CD8-positive, alpha-beta memory T cell (primary cell): Measurements from ENCODE around the gene SIMC1. TPM values are rescaled to one million over a fixed set of nuclear protein-coding genes. Genes with fewer than 3 reads are reported as not detected.
"Not testable (repeated sequence)": the region's sequence is repeated elsewhere in the genome, so short reads cannot be mapped to it uniquely, and the experiment has no call there.

ENCODE experiments used
- CTCF ChIA-PET: fragments of 350-600 bp; sonication (Branson Sonifier 250); formaldehyde crosslinking; loops from one replicate; lab custom pipeline; 2021; ENCODE audit warnings: antibody characterized with exemption; lab: Charles Lee
- POLR2A ChIA-PET: fragments of 350-600 bp; sonication (Branson Sonifier 250); formaldehyde crosslinking; loops from one replicate; lab custom pipeline; 2021; ENCODE audit warnings: antibody characterized with exemption; lab: Charles Lee
- DNase-seq, 5 donors: peaks; one replicate each; pipeline versions ENCODE4 v3.0.0 to v3.0.0-alpha.2; 2020 to 2022; ENCODE audit warnings: mixed read lengths in 1 of 5
- H3K27ac ChIP-seq: one replicate; pipeline ENCODE4 v1.7.0; 2013; ENCODE audit warnings: low read depth, mild to moderate bottlenecking, low read length, moderate library complexity
- H3K27me3 ChIP-seq: 2 replicates; pipeline ENCODE4 v1.7.0; 2013; ENCODE audit warnings: low read length, mild to moderate bottlenecking; ENCODE audit not compliant: insufficient read depth, poor library complexity, severe bottlenecking
- H3K36me3 ChIP-seq: 2 replicates; pipeline ENCODE4 v1.7.0; 2013; ENCODE audit warnings: mild to moderate bottlenecking, low read length, moderate library complexity; ENCODE audit not compliant: insufficient read depth
- H3K4me1 ChIP-seq: 2 replicates; pipeline ENCODE4 v1.7.0; 2013; ENCODE audit warnings: mild to moderate bottlenecking, low read length, moderate library complexity; ENCODE audit not compliant: insufficient read depth
- H3K4me3 ChIP-seq: 2 replicates; pipeline ENCODE4 v1.7.0; 2013; ENCODE audit warnings: mild to moderate bottlenecking, low read length
- H3K9me3 ChIP-seq: 2 replicates; pipeline ENCODE4 v1.7.0; 2013; ENCODE audit warnings: mild to moderate bottlenecking, low read length
- H3K27ac Mint-ChIP-seq, 8 donors: one replicate each; pipeline ENCODE4 v1.8.0; 2020 to 2021; ENCODE audit warnings: mixed read lengths in 8 of 8, mild to moderate bottlenecking in 6 of 8, inconsistent platforms in 3 of 8, moderate library complexity in 3 of 8
- H3K27me3 Mint-ChIP-seq, 2 donors: one replicate each; pipeline ENCODE4 v1.8.0; 2020 to 2021; ENCODE audit warnings: mixed read lengths in 2 of 2, mild to moderate bottlenecking in 1 of 2, moderate library complexity in 1 of 2
- H3K36me3 Mint-ChIP-seq, 3 donors: one replicate each; pipeline ENCODE4 v1.8.0; 2020 to 2021; ENCODE audit warnings: mixed read lengths in 3 of 3, inconsistent platforms in 1 of 3, mild to moderate bottlenecking in 1 of 3
- H3K4me1 Mint-ChIP-seq, 3 donors: one replicate each; pipeline ENCODE4 v1.8.0; 2020 to 2021; ENCODE audit warnings: mixed read lengths in 3 of 3, inconsistent platforms in 1 of 3, mild to moderate bottlenecking in 1 of 3
- H3K4me3 Mint-ChIP-seq, 7 donors: one replicate each; pipeline ENCODE4 v1.8.0; 2020 to 2021; ENCODE audit warnings: mixed read lengths in 7 of 7, mild to moderate bottlenecking in 6 of 7, moderate library complexity in 4 of 7, inconsistent platforms in 2 of 7
- H3K9me3 Mint-ChIP-seq, 5 donors: one replicate each; pipeline ENCODE4 v1.8.0; 2020 to 2022; ENCODE audit warnings: mixed read lengths in 5 of 5, mild to moderate bottlenecking in 3 of 5, moderate library complexity in 2 of 5, inconsistent platforms in 1 of 5
- polyA plus RNA-seq: library from polyadenylated mRNA; unstranded; fragments of 300-500 nt; fragmentation: Illumina TruSeq; gene quantifications from one replicate; pipeline ENCODE4 v1.2.3, GENCODE V29; 2021
- total RNA-seq, 2 experiments: library from RNA; stranded (reverse); gene quantifications; one replicate each; pipeline ENCODE4 v1.2.3, GENCODE V29; 2021

Gene SIMC1
- total RNA-seq (10 to 100 TPM; 20.5 to 21.1 TPM), polyA plus RNA-seq (12.0 TPM)

DNA sequence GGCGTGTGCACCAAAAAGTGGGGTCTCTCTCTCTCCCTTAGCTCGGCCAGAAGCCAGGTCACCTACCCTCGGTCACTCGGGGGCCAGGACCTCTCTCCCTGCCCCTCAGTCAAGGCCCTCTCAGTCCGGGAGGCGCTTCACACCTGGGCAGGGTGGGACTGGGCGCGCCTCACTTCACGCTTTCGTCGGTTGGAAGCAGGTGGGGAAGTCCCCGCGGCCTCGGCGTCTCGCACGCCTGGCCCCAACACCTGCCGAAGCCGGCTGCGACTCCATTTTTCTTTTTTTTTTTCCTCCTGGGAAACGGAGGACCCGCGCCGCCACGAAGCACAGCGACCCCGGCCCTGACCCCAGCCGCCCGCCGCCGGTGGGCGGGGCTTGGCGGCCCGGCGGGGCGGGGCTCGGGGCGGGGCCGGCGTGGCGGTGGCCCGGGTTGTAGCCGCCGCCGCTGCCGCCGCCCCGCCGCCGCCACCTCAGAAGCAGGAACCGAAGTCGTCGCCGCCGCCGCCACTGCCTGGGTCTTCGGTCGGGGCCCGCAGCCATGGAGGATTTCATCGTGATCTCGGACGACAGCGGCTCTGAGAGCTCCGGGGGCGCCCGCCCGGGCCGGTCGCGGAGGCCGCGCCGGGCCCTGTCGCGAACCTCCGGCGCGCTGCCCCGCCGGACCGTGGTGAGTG is at the start of gene SIMC1:
SIMC1 (plus strand) TSS at position 454 of the 674 bp plus-strand sequence; CDS start at position 539, 85 bp downstream.
- Mint-ChIP-seq H3K27ac (peak within 1 kb of the TSS; percentile 26 to 97 (median 90)), H3K4me3 (peak within 1 kb of the TSS; percentile 71 to 91 (median 82)), H3K4me1 (peaks cover 4 to 11% (median 7%) of the 10 kb centered on the region in 3 donors)
- H3K4me1 ChIP-seq, H3K4me3 ChIP-seq, CTCF ChIA-PET, POLR2A ChIA-PET, H3K27ac ChIP-seq, H3K36me3 ChIP-seq, H3K9me3 Mint-ChIP-seq, H3K36me3 Mint-ChIP-seq, H3K27me3 ChIP-seq, H3K9me3 ChIP-seq, H3K27me3 Mint-ChIP-seq: not testable (repeated sequence)
- DNase-seq, result peak; percentile 44 to 72 (median 66)

DNA sequence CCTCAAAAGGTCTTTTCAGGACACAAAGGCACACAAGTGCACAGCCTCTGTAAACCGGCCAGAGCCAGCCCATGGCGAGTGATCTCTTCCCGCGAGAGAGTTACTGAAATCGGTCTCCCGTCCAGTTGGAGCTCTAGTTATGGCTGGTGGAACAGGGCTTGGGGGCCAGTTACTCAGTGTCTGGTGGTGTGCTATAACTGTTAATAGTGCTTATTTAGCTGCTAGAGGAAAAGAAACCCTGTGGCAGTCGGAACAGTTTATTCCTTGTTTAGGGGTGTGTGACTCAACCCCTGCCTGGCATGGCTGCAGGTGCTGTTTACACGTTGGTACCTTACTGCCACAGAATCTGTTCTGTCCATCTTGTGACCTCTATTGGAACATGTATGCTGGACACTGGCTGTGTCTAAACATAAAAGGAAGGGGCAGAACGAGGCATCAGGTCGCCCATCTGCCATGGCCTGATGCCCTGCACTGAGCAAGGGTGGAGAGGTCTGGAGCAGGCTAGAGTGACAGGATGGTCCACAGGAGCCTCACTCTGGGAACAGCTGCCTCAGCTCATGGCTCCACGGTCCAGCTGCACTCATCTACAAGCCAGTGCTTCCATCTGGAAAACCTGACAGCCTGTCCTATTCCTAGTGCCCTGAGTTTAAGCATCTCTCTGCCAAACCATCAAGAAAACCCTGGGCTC is 49.6 kb upstream of the SIMC1 start:
- Histone ChIP-seq H3K4me3 (no peak overlapping the region), H3K4me1 (no peaks in the 10 kb centered on the region), H3K9me3 (no peaks in the 10 kb centered on the region), H3K36me3 (no peaks in the 10 kb centered on the region), H3K27ac (no peak overlapping the region), H3K27me3 (no peaks in the 10 kb centered on the region)
- POLR2A ChIA-PET, result no interaction called here
- H3K9me3 Mint-ChIP-seq, result no peaks in the 10 kb centered on the region
- no peaks in the 10 kb centered on the region for H3K36me3 Mint-ChIP-seq
- peaks cover 3 to 13% of the 10 kb centered on the region in 2 donors for H3K27me3 Mint-ChIP-seq
- H3K4me1 Mint-ChIP-seq, result no peaks in the 10 kb centered on the region
- H3K27ac Mint-ChIP-seq, result no peak overlapping the region
- no peak for DNase-seq
- no peak overlapping the region for H3K4me3 Mint-ChIP-seq
- CTCF ChIA-PET, result no interaction called here

DNA sequence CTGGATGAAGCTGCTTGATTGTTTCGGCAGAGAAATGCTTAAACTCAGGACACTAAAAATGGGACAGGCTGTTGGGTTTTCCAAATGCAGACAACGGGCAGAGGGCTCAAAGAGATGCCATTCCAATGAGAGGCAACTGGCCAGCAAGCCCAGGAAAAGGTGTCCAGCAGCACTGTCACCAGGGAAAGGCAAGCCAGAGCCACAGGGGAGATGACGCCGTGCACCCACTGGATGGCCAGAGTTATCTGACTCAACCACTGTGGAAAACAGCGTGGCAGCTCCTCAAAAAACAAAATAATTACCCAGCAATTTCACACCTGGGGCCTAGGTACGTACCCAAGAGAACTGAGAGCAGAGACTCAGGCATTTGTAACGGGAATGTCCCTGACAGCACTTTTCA is 48.4 kb upstream of the SIMC1 start:
- DNase-seq, result no peak
- Mint-ChIP-seq H3K4me1 (no peaks in the 10 kb centered on the region), H3K27ac (no peak overlapping the region), H3K4me3 (peak overlapping the region in 1 of 7 donors; percentile 36), H3K27me3 (peaks cover 3 to 13% of the 10 kb centered on the region in 2 donors), H3K9me3 (peaks cover 0 to 2% (median 0%) of the 10 kb centered on the region in 5 donors), H3K36me3 (no peaks in the 10 kb centered on the region)
- Histone ChIP-seq H3K4me3 (no peak overlapping the region), H3K9me3 (no peaks in the 10 kb centered on the region), H3K36me3 (no peaks in the 10 kb centered on the region), H3K27ac (no peak overlapping the region), H3K27me3 (no peaks in the 10 kb centered on the region), H3K4me1 (no peaks in the 10 kb centered on the region)
- ChIA-PET POLR2A (no interaction called here), CTCF (no interaction called here)

- Mint-ChIP-seq H3K36me3 (no peaks in the 10 kb centered on the region), H3K27me3 (peaks cover 3 to 13% of the 10 kb centered on the region in 2 donors), H3K9me3 (peaks cover 0 to 2% (median 0%) of the 10 kb centered on the region in 5 donors), H3K4me3 (no peak overlapping the region), H3K4me1 (peaks cover 0 to 5% (median 4%) of the 10 kb centered on the region in 3 donors), H3K27ac (no peak overlapping the region)
- CTCF ChIA-PET, result no interaction called here
- no peak for DNase-seq
- no peaks in the 10 kb centered on the region for H3K36me3 ChIP-seq
- POLR2A ChIA-PET, result no interaction called here
- H3K27me3 ChIP-seq, result no peaks in the 10 kb centered on the region
- no peak overlapping the region for H3K27ac ChIP-seq
- H3K9me3 ChIP-seq, result no peaks in the 10 kb centered on the region
- H3K4me3 ChIP-seq, result no peak overlapping the region
- no peaks in the 10 kb centered on the region for H3K4me1 ChIP-seq
These were observed 47.1 kb upstream of the SIMC1 start for GRCh38 chr5:176190886-176191755.

- ChIA-PET POLR2A (no interaction called here), CTCF (no interaction called here)
- H3K27me3 ChIP-seq, result no peaks in the 10 kb centered on the region
- H3K4me1 ChIP-seq, result no peaks in the 10 kb centered on the region
- Mint-ChIP-seq H3K27ac (no peak overlapping the region), H3K36me3 (no peaks in the 10 kb centered on the region), H3K4me1 (peaks cover 0 to 5% (median 4%) of the 10 kb centered on the region in 3 donors), H3K9me3 (peaks cover 0 to 2% (median 0%) of the 10 kb centered on the region in 5 donors), H3K27me3 (peaks cover 3 to 10% of the 10 kb centered on the region in 2 donors), H3K4me3 (no peak overlapping the region)
- no peak overlapping the region for H3K27ac ChIP-seq
- no peaks in the 10 kb centered on the region for H3K9me3 ChIP-seq
- H3K4me3 ChIP-seq, result no peak overlapping the region
- no peak for DNase-seq
- no peaks in the 10 kb centered on the region for H3K36me3 ChIP-seq
These were observed 46.0 kb upstream of the SIMC1 start for GRCh38 chr5:176192094-176192721.

DNA sequence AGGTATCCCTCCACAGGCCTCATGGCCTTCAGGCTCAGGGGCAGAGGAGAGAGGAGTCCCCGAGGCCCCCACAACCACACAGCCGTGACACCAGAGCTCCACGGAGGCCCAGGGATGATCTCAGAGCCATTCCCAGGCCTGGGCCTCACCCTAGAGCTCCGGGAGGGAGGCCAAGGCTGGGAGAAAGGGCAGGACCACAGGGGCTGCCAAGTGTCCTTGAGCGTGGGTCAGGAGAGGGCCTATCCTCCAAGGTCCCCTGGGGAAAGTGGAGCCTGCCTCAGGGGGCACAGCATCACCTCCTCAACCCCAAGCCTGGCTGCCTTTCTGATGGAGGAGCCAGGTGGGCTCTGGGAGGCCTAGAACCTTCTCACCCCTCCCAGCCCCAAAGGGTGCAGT is 45.5 kb upstream of the SIMC1 start:
- H3K27ac ChIP-seq, H3K9me3 ChIP-seq, POLR2A ChIA-PET, H3K36me3 ChIP-seq, H3K27me3 ChIP-seq, DNase-seq, H3K4me3 ChIP-seq, H3K9me3 Mint-ChIP-seq, H3K4me3 Mint-ChIP-seq, CTCF ChIA-PET, H3K4me1 ChIP-seq, H3K27ac Mint-ChIP-seq, H3K4me1 Mint-ChIP-seq, H3K36me3 Mint-ChIP-seq: not testable (repeated sequence)
- H3K27me3 Mint-ChIP-seq, result peaks cover 8 to 14% of the 10 kb centered on the region in 2 donors

DNA sequence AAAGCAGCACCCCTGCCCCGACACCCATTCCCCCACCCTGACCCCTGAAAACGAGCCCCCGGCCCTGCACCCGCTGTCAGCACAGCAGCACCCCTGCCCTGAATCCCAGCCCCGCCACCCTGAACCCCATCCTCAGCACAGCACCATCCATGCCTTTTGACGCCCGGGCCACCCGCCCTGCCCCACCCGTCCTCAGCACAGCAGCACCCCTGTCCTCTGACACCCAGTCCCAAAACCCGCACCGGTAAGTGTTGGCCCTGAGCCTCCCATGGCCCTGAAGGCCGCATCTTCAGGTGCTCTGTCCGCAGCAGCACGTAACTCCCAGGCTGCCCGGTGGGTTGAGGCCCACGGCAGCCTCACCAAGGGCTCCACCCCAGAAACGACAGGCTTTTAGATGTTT is 44.6 kb upstream of the SIMC1 start:
- H3K27ac ChIP-seq, DNase-seq, POLR2A ChIA-PET, CTCF ChIA-PET, H3K27ac Mint-ChIP-seq, H3K4me3 ChIP-seq, H3K36me3 Mint-ChIP-seq, H3K36me3 ChIP-seq, H3K9me3 Mint-ChIP-seq, H3K4me1 ChIP-seq, H3K9me3 ChIP-seq, H3K4me1 Mint-ChIP-seq, H3K27me3 ChIP-seq: not testable (repeated sequence)
- H3K4me3 Mint-ChIP-seq, result peak overlapping the region in 1 of 7 donors; percentile 15
- H3K27me3 Mint-ChIP-seq, result peaks cover 9 to 12% of the 10 kb centered on the region in 2 donors
